Renal cortical epithelial cell (primary cell): Measurements from ENCODE around the gene CAPG. TPM values are rescaled to one million over a fixed set of nuclear protein-coding genes. Genes with fewer than 3 reads are reported as not detected.
"Not testable (repeated sequence)": the region's sequence is repeated elsewhere in the genome, so short reads cannot be mapped to it uniquely, and the experiment has no call there.

Source experiments
- DNase-seq: peaks from one replicate; pipeline ENCODE4 v3.0.0-alpha.2; 2011; ENCODE audit warnings: low read depth
- total RNA-seq: library from RNA; depleted of rRNA; stranded (reverse); fragments of >200 nt; gene quantifications from 2 replicates; pipeline ENCODE4 v1.2.3, GENCODE V29; 2014

Gene CAPG
- total RNA-seq, 1 donor from 2014 or later, result 295 TPM

- peak; percentile 46 for DNase-seq
Measured at GRCh38 chr2:85420536-85421259, 10.5 kb upstream of the CAPG start.

GRCh38 chr2:85419009-85419675, 9.0 kb upstream of the CAPG start:
- DNase-seq, result no peak

GRCh38 chr2:85418132-85419008, 8.2 kb upstream of the CAPG start, which contains the start of gene SH2D6:
Gene SH2D6, plus strand, starts transcription at chr2:85418714. Its CDS starts 10,752 bp downstream, at chr2:85429466.
- no peak for DNase-seq

GRCh38 chr2:85415980-85416650, 5.9 kb upstream of the CAPG start:
- no peak for DNase-seq

GRCh38 chr2:85414761-85415553, 4.8 kb upstream of the CAPG start:
- no peak for DNase-seq

- not testable (repeated sequence) for DNase-seq
Measured at GRCh38 chr2:85414421-85414759, 4.2 kb upstream of the CAPG start.

- no peak for DNase-seq
Measured at GRCh38 chr2:85413592-85414420, 3.6 kb upstream of the CAPG start.

- no peak for DNase-seq
Measured at GRCh38 chr2:85411405-85411748, 1.2 kb upstream of the CAPG start.

GRCh38 chr2:85410584-85411404, 628 bp upstream of the CAPG start:
- DNase-seq, result peak; percentile 29

- peak; percentile 83 for DNase-seq
Measured at GRCh38 chr2:85405201-85406059, 4.7 kb downstream of the CAPG start.

- DNase-seq, result no peak
Measured at GRCh38 chr2:85401844-85402243, 8.3 kb downstream of the CAPG start.

GRCh38 chr2:85401464-85401805, 8.7 kb downstream of the CAPG start:
- DNase-seq, result no peak

- no peak for DNase-seq
Measured at GRCh38 chr2:85400541-85401463, 9.4 kb downstream of the CAPG start.

GRCh38 chr2:85400023-85400422, 10.1 kb downstream of the CAPG start:
- no peak for DNase-seq

GRCh38 chr2:85399183-85399455, 11.0 kb downstream of the CAPG start:
- no peak for DNase-seq

GRCh38 chr2:85398426-85399182, 11.6 kb downstream of the CAPG start:
- no peak for DNase-seq

- DNase-seq, result no peak
Measured at GRCh38 chr2:85397925-85398331, 12.2 kb downstream of the CAPG start.
